Forelimb muscle (tissue), 1 donor: ENCODE measurements around the gene SCUBE2. TPM values are rescaled to one million over a fixed set of nuclear protein-coding genes. Genes with fewer than 3 reads are reported as not detected.

Experiments used
- DNase-seq: peaks from one replicate; pipeline ENCODE4 v3.0.0-alpha.2; 2013; ENCODE audit warnings: low read depth
- polyA plus RNA-seq: library from polyadenylated mRNA; unstranded; fragments of 120-200 nt; gene quantifications from one replicate; pipeline ENCODE4 v1.2.1, GENCODE V29; 2013; ENCODE audit not compliant: insufficient read length

SCUBE2 gene
- polyA plus RNA-seq, 1 donor: 31.3 TPM

GRCh38 chr11:9075556-9075955, 15.8 kb downstream of the SCUBE2 start:
- DNase-seq: no peak

DNA sequence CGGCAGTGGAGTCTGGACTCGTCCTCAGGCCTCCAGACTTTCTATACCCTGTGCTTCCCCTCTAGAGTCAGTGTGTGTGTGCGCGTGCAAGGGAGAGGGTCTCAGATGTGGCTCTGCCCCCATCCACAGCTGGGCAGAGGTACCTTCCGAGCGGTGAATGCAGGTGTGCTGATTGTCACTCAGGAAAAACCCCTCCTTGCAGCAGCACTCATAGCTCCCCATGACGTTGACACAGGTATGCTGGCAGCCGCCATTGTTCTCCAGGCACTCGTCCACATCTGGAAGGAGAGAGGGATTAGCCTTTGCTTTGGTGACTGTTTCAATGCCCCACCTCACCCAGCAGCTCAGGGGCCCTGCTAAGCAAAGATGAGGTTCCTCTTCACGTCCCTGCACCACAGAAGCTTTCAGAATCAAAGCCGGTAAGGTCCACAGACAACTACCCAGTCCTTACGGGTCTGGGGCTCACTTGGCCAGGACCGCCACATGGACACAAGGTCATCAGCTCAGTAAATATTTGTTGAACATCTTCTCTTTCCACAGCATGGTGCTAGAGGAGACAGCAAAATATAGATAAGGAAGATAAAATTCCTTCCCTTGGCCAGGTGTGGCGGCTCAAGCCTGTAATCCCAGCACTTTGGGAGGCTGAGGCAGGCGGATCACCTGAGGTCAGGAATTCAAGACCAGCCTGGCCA, 16.9 kb downstream of the SCUBE2 start:
- DNase-seq: no peak

GRCh38 chr11:9073466-9074225, 17.8 kb downstream of the SCUBE2 start:
- no peak for DNase-seq

- no peak for DNase-seq
These were observed 18.7 kb downstream of the SCUBE2 start for GRCh38 chr11:9072626-9073176.

DNA sequence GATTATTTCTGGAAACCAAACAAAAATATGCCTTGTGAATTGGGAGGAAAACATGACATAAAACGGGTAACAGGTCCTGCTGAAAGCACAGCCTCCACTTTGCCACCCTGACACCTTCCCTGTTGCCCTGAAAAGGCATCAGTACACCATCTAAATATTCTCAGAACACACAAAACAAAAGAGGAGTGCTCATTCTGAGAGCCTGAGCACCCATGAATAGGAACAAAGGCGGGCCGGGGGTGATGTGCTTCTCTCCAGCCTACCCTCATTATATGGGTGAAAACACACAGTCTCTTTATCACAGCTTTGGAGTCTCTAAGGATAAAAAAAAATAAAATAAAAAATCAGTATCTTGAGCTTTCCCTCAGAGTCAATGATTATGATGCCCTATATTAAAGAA, 19.7 kb downstream of the SCUBE2 start:
- DNase-seq: no peak

DNA sequence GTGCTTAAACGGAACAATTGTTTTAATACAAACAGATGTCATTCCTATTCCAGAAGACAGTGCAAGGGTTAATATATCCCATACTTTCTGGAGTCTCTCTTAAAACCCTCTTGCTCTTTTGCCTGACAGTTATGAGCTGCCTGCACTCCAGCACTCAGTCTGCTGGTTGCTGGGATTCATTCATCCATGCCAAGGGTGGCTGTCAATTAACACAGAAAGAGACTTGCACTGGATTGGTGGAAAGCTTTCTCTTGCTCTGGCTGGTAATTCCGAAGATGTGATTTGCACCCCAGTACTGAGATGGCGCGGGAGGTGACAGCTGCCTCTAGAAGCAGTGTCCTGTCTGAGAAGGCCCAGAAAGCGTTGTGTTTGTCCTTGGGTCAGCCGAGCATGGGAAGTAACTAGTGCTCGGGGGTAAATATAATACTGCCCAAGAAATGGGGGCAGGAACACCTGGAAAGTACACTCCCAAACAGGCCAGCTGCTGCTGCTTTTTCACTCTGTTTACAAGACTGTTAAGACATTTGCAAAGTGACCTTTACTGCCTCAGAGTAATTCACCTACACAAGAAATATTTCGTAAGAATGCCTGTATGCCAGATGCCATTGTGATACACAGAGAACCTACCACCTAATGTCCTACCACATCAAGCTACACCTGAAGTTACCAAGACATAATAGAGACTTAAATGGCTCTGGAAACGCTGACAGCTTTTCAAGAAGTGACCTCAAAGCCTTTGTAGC, 20.5 kb downstream of the SCUBE2 start:
- DNase-seq: no peak

- DNase-seq: no peak
These were observed 21.4 kb downstream of the SCUBE2 start for GRCh38 chr11:9069862-9070470.

DNA sequence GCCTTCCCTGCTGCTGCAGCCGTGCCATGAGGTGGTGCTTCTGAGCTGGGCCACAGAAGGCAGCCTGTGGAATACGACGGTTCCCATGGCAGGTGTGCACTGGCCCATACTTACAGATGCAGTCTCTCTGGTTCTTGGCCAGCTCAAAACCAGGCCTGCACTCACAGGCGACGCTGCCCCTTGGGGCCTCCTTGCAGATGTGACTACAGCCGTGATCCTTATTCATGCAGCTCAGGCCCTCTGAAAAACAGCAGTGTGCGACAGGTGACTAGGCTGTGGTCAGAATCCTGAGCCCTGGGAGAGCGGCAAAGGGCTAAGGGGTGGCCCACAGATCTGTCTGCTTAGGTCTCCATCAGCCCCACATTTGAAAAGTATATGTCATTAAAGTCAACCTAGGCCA, 22.1 kb downstream of the SCUBE2 start:
- no peak for DNase-seq

DNA sequence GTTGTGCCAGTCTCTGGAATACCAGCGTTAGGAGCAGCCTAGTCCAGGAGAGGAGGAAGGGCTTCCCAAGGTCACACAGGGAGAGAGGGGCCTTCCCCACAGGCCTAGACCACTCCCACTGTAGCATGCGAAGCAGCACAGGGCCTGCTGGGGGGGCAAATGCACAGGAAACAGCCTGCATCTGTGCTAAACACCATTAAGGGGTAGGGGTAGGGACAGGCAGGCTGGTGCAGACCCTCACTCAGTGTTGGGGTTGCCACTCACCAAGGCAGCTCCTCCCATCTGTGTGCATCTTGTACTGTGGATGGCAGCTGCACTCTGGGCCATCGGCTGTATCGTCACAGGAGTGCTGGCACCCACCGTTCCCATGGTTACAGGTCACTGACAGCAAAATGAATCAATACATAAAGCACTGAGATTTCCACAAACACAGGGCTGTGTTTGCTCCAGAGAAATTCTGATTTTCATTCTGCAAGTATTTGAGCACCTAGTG, 24.9 kb downstream of the SCUBE2 start:
- no peak for DNase-seq

DNA sequence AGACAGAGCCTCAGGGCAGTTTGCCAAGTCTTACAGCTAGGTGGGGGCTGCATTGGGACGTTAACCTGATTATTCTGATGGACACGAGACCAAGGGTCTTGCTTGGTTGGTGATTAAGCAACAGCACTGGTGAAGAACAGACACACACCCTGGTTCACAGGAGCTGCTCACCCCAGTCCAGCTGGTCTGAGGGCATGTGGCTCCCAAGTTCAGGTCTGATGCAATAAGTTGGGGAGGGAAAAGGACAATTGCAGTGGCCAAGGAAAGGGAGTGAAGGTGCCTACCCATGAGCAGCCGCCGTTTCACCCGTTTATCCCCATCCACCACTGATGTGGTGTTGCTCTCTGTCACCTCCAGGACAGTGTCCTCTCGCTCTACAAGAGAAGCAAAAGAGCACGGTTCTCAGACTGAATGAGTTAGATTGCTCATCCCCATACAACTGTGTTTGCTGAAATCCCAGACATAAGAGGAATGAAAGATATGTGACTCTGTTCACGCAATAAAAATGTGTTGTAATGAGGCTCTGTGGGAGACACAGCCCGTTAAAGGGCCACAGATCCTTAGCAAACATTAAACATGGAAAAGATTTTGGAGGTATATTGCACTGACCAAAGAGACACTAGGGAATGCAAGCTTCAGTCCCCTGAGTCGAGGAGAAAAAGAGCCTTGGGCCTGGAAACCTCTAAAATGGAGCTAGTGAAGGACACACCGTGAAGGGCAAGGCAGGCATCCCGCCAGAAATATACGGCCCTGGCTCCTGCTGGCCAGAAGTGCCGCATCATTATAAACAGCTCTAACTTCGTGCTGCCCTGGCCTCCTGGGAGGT, 25.6 kb downstream of the SCUBE2 start:
- no peak for DNase-seq

GRCh38 chr11:9061807-9062206, 29.6 kb downstream of the SCUBE2 start:
- DNase-seq: no peak

DNA sequence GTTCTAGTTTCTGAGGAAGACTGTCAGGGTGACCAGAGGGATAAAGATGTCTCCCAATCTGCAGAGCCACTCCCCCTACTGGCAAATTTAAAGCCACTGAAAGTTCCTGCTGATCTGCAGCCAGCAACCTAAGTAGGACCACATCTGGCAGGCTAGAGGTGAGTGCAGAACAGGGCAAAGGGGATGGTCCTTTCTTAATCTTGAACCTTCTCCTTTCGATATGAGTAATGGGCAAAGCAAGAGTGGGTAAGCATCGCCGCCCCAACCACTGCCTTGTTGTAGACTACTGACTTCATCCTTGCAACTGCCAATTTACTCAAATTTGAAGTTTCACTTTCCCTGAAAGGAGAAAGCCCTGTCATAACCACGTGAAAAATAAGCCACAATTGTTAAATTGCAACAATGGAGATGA, 30.7 kb downstream of the SCUBE2 start:
- no peak for DNase-seq

GRCh38 chr11:9059406-9059805, 32.0 kb downstream of the SCUBE2 start:
- no peak for DNase-seq

GRCh38 chr11:9057888-9058287, 33.5 kb downstream of the SCUBE2 start:
- DNase-seq: no peak

- DNase-seq: peak; percentile 66
These were observed 34.4 kb downstream of the SCUBE2 start for GRCh38 chr11:9057007-9057406.

DNA sequence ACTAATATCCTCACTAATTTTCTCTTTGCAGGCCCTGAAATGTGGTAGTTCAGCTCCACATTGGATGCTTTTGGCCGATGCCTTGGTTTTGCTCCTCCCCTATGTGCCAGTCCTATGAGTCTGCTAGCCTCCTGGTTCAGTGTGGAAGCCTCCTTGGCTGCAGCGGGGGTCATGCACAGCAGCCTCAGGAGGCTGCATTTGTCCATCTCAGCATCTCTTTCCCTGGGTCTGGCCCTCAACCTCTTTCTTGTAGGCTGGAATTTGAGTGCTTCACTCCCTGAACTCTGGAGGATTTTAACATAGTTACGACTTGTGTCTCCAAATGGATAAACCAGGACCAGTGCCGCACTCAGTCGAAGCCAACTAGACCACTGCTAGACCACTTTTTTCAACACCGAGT, 34.9 kb downstream of the SCUBE2 start:
- DNase-seq: no peak

DNA sequence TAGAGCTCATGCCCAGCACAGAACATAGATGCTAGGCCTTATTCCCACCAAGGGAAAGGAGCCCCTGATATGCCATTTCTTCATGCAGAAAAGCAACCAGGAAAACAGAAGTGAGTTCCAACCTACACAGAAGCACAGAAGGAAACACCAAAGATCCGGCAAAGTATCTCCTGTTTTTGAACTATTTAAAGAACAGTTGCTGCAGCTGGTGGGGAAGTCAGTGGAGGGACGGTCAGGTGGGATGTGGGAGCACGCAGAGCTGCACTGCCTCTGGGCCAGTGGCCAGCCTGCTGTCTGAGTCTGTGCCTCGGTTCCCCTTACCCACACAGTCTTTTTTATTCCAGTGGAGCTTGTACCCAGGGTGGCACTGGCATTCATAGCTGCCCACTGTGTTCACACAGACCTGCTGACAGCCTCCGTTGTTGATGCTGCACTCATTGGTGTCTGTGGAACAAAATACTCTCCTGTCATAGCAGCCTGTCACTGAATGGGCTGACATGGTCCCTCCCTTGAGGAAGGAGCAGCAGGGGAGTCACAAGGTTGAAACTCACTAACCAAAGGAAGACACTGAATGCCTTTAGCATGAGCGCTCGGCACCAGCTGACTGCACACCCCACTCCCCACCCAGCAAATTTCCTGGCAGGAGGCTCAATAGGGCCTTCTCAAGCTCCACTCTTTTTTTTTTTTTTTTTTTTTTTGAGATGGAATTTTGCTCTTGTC, 37.9 kb downstream of the SCUBE2 start:
- no peak for DNase-seq

- DNase-seq: no peak
These were observed 39.1 kb downstream of the SCUBE2 start for GRCh38 chr11:9052316-9052715.

DNA sequence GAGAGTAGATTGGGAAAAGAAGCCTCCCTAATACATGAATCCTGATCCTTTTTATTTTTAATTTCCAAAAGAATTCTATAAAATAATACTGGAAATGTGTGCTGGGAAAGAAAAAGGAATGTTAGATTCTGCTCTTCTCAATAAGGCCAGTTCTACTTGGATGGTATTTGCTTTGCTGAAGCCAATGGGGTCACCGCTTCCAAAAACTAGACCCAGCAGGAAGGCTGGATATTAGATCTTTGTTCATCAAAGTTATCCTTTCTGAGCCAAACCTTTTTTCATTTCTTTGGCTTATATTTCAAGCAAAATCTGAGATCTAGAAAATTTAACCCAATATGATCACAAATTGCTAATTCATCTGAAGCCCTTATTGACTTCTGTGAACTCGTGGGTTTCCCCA, 41.4 kb downstream of the SCUBE2 start:
- no peak for DNase-seq

DNA sequence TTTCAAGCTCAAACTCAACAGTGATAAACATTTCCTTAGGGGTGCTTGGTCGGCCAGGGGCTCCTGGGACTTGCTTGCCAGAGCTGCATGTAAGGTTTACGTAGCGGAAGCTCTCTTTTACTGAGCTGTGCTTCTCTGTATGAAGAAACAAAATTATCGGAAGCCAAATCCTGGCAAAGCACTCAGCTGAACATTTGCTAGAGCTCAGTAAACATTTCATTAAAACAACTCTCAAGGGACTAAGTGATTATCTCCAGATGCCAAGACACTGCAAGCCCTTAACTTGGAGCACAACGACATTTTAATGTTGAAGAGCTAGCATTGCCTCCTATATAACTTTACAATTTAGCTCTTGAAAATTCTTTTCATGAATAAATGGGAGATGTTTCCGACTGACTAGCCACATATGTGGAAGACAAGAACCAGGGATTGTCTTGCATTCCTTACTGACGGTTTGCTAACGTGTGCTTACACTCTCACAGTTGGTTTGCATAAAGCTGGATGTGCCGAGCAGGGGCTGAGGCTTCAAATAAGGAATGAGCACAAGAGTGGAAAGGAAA, 43.4 kb downstream of the SCUBE2 start:
- peak; percentile 76 for DNase-seq
